Measurements from ENCODE around the gene CEL.
"Not testable (repeated sequence)": the region's sequence is repeated elsewhere in the genome, so short reads cannot be mapped to it uniquely, and the experiment has no call there.

CEL gene

GRCh38 chr9:133061764-133062145 is at the start of gene CEL:
Gene CEL, plus strand, starts transcription at chr9:133061981. Its CDS starts 22 bp downstream, at chr9:133062003.
- not testable (repeated sequence) for DNase-seq (ENCODE audit: low spot score)

- DNase-seq (ENCODE audit: low spot score), result no peak
Observed at GRCh38 chr9:133014696-133015095, 47.1 kb upstream of the CEL start.

- DNase-seq (ENCODE audit: low spot score), result no peak
Observed at GRCh38 chr9:133023117-133023890, 38.5 kb upstream of the CEL start.

- DNase-seq (ENCODE audit: low spot score), result no peak
Observed at GRCh38 chr9:133026426-133026825, 35.4 kb upstream of the CEL start.

GRCh38 chr9:133027134-133027533 is 34.6 kb upstream of the CEL start:
- no peak for DNase-seq (ENCODE audit: low spot score)

GRCh38 chr9:133028221-133028620 is 33.6 kb upstream of the CEL start:
- no peak for DNase-seq (ENCODE audit: low spot score)

- no peak for DNase-seq (ENCODE audit: low spot score)
Observed at GRCh38 chr9:133029994-133030316, 31.8 kb upstream of the CEL start.

DNA sequence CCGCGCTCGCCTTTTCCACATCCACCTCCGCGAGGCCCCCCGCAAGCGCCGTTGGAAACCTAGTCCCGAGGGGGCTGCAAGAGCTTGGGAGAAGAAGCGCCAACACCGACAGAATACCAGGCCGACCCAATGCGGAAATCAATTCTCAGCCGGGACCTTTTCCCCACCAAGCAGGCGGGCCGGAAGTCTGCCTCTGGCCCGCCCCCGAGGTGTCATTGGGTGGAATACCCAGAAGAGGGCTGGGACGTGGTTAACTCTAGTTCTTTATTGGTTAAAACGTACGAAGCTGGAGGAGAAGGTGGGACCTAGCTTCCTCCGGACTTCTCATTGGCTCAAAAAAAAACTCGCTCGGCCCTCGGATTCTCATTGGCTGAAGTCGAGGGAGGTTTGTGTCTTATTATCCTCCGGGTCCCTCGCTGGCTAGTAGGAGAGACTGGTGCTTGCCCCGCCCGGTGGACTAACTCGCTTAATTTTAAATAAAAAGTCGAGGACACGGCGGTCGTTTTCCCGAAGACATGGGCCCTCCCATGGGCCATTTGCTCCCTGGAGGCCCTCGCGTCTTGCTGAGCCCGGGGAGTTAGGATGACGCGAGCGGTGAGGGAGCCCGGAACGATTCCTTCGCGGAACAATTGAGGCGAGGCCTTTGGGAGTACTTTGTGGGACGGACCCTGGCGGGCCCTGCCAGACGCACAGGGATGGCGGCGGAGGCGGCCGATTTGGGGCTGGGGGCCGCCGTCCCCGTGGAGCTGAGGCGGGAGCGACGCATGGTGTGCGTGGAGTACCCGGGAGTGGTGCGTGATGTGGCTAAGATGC is 31.3 kb upstream of the CEL start, which contains the start of gene GTF3C5:
TSS of gene GTF3C5 (plus strand) at position 681 of the 813 bp plus-strand sequence. CDS start at position 696, 15 bp downstream.
- DNase-seq (ENCODE audit: low spot score), result peak; percentile 99

- no peak for DNase-seq (ENCODE audit: low spot score)
Observed at GRCh38 chr9:133031130-133031422, 30.7 kb upstream of the CEL start.

GRCh38 chr9:133031496-133031911 is 30.3 kb upstream of the CEL start:
- no peak for DNase-seq (ENCODE audit: low spot score)

- DNase-seq (ENCODE audit: low spot score), result no peak
Observed at GRCh38 chr9:133032171-133032570, 29.6 kb upstream of the CEL start.

GRCh38 chr9:133035669-133036068 is 26.1 kb upstream of the CEL start:
- DNase-seq (ENCODE audit: low spot score), result no peak

DNA sequence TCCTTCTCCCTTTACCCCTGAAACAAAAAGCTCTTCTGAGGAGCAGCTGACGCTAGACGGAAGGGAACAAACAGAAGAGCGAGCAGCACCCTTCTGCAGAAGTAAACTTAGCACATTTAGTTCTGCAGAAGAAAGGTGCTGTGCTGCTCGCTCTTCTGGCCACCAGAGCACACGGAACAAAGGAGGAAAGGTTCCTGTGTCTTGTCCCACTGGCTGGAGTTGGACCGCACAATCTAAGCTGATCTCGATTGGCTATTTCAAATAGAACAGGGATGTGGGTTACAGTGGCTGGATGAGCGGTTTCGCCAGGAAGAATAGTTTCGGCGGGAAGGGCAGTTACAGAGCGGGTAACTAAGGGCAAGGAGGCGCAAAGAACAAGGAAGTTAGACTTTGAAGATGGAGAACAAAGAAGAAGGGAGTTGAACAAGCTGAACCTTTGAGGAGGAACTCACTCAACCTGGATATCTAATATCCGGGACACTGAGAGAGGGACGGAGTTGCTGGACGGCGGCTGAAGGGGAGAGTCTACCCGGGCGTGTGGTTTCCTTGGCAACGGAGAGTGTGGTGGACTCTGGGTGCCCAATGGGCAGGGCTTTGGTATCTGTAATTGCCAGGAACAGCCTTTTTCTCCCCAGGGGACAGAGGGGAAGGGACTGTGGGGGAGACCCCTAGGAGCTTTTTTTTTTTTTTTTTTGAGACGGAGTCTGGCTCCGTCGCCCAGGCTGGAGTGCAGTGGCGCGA is 23.8 kb upstream of the CEL start:
- DNase-seq (ENCODE audit: low spot score), result no peak

DNA sequence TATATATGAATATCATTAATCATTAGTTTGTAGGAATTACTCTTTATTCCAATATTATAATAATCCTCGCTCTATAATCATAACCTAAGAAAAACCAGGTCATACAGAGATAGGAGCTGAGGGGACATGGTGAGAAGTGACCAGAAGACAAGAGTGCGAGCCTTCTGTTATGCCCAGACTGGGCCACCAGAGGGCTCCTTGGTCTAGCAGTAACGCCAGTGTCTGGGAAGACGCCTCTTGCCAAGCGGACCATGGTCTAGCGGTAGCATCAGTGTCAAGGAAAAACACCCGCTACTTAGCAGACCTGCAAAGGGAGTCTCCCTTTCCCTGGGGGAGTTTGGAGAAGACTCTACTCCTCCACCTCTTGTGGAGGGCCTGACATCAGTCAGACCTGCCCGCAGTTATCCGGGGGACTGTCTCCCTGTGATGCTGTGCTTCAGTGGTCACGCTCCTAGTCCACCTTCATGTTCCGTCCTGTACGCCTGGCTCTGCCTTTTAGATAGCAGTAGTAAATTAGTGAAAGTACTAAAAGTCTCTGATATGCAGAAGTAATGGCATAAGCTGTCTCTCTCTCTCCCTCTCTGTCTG is 20.8 kb upstream of the CEL start:
- peak; percentile 39 for DNase-seq (ENCODE audit: low spot score)

GRCh38 chr9:133041958-133042357 is 19.8 kb upstream of the CEL start:
- DNase-seq (ENCODE audit: low spot score), result no peak

DNA sequence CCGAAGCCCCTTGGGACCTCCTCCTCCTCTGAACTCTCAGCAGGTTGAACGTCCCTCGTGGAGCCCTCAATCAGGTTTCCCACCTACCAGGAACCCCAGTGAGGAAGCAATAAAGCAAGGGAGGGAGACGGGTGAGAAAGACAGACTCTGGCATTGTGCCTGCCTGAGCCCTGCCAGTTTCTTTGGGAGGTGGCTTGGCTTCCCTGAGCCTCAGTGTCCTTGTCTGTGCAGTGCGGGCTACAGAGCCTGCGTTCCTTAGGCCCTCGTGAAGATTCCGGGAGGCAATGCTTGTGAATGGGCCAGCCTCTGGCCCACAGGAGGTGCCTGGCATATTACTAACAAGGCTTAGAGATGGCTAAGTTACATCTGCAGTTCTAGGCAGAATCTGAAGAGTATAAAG is 19.1 kb upstream of the CEL start:
- DNase-seq (ENCODE audit: low spot score), result no peak

- no peak for DNase-seq (ENCODE audit: low spot score)
Observed at GRCh38 chr9:133043449-133044035, 18.2 kb upstream of the CEL start.

GRCh38 chr9:133044125-133044524 is 17.7 kb upstream of the CEL start:
- no peak for DNase-seq (ENCODE audit: low spot score)

GRCh38 chr9:133044661-133045060 is 17.1 kb upstream of the CEL start:
- no peak for DNase-seq (ENCODE audit: low spot score)

- no peak for DNase-seq (ENCODE audit: low spot score)
Observed at GRCh38 chr9:133045132-133045531, 16.6 kb upstream of the CEL start.

DNA sequence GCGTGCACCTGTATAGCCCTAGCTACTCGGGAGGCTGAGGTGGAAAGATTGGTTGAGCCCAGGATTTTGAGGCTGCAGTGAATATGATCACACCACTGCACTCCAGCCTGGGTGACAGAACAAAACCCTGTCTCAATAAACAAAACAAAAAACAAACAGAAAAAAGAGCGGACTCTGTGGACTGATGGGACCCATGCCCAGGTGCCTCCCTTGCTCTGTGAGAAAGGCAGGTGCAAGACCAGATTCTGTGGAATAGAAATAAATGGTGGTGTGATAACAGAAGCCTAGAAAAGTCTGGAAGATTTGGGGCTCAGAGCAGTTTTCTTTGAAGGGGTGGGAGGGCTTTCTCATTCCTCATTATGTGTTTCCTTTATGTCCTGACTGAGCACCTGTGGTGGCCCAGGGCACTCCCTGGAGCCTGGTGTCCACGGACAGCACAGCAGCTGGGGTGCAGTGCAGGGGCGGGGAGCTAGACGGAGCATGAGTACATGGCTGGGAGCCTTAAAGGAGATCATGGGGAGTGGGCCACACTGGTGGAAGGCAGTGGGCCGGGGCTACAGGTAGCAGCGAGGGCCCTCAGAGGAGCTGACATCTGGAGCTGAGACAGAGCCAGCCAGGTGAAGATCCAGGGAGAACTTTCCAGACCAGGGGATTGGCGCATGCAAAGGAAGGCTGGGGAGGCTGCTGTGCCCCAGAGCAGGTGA is 15.4 kb upstream of the CEL start:
- DNase-seq (ENCODE audit: low spot score), result no peak
